GM12891 (cell line): ENCODE data around the gene PEAK1.

Source experiments
- POLR2A ChIP-seq: IDR thresholded peaks from 2 replicates; pipeline ENCODE4 v1.6.1; 2011; ENCODE audit warnings: low read depth, low read length, control low read depth
- POLR2AphosphoS5 ChIP-seq: IDR thresholded peaks from 2 replicates; pipeline ENCODE4 v1.6.1; 2011; ENCODE audit warnings: low read depth, low read length, control low read depth
- POU2F2 ChIP-seq: IDR thresholded peaks from 2 replicates; pipeline ENCODE4 v1.6.1; 2011; ENCODE audit warnings: low read depth, mild to moderate bottlenecking, control low read depth, low read length, moderate library complexity
- TAF1 ChIP-seq: IDR thresholded peaks from 2 replicates; pipeline ENCODE4 v1.6.1; 2011; ENCODE audit warnings: low read depth, low read length, control low read depth

DNA sequence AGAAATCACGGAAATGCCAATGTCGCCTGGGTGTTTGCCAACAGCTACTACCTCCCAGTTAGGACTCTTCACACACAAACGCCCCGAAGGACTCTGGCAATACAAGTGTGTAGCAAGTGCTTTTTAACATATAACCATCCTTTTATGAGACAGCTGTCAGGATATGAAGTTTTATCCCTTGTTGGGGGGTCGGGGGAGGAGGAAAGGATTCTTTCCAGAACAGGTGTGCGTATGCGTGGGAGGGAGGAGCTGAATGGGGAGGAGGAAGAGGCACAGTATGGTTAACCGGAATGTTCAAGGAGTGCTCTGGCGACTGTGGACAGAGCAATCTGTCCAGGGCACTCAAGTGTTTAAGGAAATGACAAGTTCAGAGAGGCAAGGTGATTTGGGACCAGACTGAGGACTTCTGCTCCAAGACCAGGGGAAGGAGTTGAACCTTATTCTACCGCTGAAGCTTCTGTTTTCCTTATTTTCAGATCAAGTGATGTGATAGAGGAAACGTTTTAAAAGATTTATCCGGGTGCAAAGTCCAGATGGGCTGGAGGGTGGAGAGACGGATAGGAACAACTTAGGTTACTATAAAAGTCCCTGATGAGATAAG lies 350.3 kb downstream of the PEAK1 start:
- no peak for TF ChIP-seq POLR2A
- TF ChIP-seq POLR2AphosphoS5 = no peak
- TF ChIP-seq TAF1 = no peak
- no peak for TF ChIP-seq POU2F2
